CD4-positive, alpha-beta T cell treated with Interleukin-15 for 1 hour (primary cell): ENCODE measurements around the gene PSMG1.
"Not testable (repeated sequence)": the region's sequence is repeated elsewhere in the genome, so short reads cannot be mapped to it uniquely, and the experiment has no call there.

Experiments
- DNase-seq: peaks from one replicate; pipeline ENCODE4 v3.0.0-alpha.2; 2020

The PSMG1 gene, protein sequence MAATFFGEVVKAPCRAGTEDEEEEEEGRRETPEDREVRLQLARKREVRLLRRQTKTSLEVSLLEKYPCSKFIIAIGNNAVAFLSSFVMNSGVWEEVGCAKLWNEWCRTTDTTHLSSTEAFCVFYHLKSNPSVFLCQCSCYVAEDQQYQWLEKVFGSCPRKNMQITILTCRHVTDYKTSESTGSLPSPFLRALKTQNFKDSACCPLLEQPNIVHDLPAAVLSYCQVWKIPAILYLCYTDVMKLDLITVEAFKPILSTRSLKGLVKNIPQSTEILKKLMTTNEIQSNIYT

DNA sequence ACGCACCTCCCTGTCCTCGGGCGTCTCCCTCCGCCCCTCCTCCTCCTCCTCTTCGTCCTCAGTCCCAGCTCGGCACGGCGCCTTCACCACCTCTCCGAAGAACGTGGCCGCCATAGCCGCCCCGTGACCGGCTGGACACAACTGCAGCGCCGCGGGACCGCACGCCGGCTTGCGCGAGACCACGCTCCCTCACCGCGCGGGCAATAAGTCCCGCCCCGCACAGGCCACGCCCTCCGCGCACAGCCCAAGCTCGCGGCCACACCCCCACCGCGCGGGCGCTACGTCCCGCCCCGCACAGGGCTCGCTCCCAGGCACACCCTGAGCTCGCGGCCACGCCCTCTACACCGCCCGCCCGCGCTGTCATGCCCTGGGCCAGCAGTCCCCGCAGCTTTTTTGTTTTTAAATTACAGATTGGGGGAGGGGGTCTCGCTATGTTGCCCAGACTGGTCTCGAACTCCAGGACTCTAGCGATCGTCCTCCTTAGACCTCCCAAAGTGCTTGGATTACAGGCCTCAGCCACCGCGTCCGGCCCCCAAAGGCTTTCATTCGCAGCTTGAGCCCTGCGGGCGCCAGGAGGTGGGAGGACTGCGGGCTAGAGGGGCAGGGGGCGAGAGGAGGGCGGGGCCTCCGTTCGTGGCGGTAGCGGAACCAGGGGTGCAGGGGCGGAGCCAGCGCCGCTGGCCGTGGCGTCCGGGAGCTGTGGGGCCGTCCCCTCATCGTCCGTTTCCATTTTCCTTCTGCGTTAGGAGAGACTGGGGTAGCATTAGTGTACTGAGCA, at the start of gene PSMG1:
Gene PSMG1 (minus strand): TSS at position 180 of the 778 bp plus-strand sequence. CDS start 66 bp downstream, at position 114.
- peak; percentile 94 for DNase-seq

- no peak for DNase-seq
These were observed 49.6 kb upstream of the PSMG1 start for GRCh38 chr21:39232861-39233291.

GRCh38 chr21:39224930-39225329, 41.7 kb upstream of the PSMG1 start:
- no peak for DNase-seq

GRCh38 chr21:39221997-39222486, 38.8 kb upstream of the PSMG1 start:
- DNase-seq: no peak

DNA sequence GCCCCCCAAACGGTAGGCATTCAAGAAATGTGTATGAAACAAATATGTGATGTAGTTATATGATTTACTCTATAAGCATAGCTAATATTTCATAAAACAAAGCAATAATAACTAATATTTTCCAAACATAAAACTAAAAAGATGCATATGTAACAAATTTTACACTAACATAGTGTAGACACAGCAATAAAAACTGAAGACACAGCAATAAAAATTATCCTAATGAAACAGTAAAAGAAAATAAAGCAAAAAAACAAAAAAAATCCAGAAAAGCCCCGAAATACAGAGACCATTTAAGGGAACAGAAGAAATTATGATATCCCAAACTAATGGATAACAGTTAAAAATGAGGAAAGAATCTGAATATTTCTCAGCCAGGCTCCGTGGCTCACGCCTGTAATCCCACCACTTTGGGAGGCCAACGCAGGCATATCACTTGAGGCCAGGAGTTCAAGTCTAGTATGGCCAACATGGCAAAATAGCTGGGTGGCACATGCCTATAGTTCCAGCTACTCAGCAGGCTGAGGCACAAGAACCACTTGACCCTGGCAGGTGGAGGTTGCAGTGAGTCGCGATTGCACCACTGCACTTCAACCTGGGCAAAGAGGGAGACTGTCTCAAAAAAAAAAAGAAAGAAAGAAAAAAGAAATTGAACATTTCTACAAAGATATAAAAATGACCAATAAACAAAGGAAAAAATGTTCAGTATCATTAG, 38.2 kb upstream of the PSMG1 start:
- DNase-seq: no peak

GRCh38 chr21:39220875-39221274, 37.6 kb upstream of the PSMG1 start:
- DNase-seq: not testable (repeated sequence)

DNA sequence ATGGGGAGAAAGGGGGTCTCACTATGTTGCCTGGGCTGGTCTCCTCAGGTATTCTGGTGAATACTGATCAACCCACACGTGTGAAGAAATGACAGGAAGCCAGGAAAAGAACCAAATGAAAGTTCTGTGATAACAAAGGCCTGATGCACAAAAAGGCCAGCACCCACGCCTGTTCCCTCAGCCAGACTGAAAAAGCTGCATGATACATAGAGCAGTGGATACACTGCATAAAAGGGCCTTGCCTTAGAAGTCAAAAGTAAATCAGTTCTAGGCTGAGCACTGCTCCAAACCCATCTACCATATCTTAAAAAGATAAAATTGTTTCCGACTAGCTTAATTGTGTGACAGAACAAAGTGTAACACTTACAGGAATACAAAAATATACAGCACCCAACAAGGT, 36.9 kb upstream of the PSMG1 start:
- no peak for DNase-seq

- no peak for DNase-seq
These were observed 34.8 kb upstream of the PSMG1 start for GRCh38 chr21:39218082-39218409.

GRCh38 chr21:39217356-39218081, 34.3 kb upstream of the PSMG1 start:
- DNase-seq: no peak

- DNase-seq: no peak
These were observed 33.0 kb upstream of the PSMG1 start for GRCh38 chr21:39216290-39216689.

- DNase-seq: no peak
These were observed 31.8 kb upstream of the PSMG1 start for GRCh38 chr21:39215078-39215477.

- DNase-seq: no peak
These were observed 26.1 kb upstream of the PSMG1 start for GRCh38 chr21:39209334-39209688.

- DNase-seq: no peak
These were observed 25.5 kb upstream of the PSMG1 start for GRCh38 chr21:39208624-39209333.

- no peak for DNase-seq
These were observed 20.9 kb upstream of the PSMG1 start for GRCh38 chr21:39204134-39204533.

GRCh38 chr21:39198800-39199199, 15.5 kb upstream of the PSMG1 start:
- no peak for DNase-seq

DNA sequence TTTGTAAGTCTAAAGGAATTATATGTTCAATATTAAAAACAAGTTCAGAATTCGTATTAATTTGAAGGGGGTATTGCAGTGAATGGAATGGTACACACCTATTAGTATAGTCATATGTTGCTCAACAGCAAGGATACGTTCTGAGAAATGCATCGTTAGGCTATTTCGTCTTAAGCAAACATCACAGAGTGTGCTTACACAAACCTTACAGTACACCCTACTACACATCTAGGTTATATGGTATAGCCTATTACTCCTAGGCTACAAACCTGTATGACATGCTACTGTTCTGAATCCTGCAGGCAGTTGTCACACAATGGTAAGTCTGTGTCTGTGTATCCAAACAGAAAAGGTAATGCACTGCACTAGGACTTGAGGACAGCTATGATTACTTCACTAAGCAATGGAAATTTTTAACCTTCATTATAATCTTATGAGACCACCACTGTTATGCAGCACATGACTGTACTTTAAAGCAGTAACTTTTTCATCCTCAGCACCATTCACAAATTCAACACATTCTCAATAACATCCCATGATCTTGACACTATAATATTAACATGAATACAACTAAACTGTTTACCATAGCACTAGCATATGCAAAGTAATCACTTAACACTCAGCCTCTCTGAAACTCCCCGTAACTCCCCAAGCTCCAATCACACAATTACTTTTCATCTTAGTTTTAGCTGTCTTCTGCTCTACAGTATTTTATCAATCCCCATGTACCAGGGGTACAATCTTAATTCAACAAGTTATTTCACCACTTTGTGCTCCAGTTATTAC, 14.4 kb upstream of the PSMG1 start:
- DNase-seq: no peak

GRCh38 chr21:39196838-39197237, 13.6 kb upstream of the PSMG1 start:
- no peak for DNase-seq

DNA sequence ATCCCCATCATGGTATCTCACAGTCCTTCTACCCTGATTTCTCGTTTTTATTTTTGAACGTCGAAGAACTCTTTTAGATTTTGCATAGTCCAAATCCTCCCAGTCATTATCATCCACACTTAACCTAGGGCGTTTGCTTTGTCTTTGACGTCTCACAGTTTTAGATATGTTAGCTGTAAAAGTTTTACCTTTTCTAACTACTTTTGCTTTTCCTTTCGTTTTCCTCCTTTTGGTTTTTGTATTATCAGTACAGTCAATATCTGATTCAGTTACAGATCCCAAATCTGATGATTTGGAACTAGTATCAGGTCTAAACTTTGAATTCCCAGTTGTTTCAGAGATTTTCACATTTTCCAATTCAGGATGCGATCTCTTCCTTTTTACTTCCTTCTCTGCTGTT, 13.1 kb upstream of the PSMG1 start:
- no peak for DNase-seq

GRCh38 chr21:39193380-39193779, 10.1 kb upstream of the PSMG1 start:
- no peak for DNase-seq

GRCh38 chr21:39189857-39190604, 6.8 kb upstream of the PSMG1 start:
- DNase-seq: no peak
